WTC11 (cell line): Measurements from ENCODE around the gene GCG. TPM values are rescaled to one million over a fixed set of nuclear protein-coding genes. Genes with fewer than 3 reads are reported as not detected.

Experiments
- ATAC-seq: fragments of 200-7000 bp; cut with Tn5 transposase; 2 replicates; pipeline ENCODE4 v1.10.0; 2021; ENCODE audit warnings: mild to moderate bottlenecking, moderate library complexity
- CTCF ChIA-PET: fragments of 300-600 bp; sonication (Branson Sonifier 250); formaldehyde crosslinking; loops from one replicate; lab custom pipeline; 2021; ENCODE audit warnings: antibody characterized with exemption; lab: Charles Lee
- POLR2A ChIA-PET: fragments of 350-600 bp; sonication (Branson Sonifier 250); formaldehyde crosslinking; loops from one replicate; lab custom pipeline; 2021; ENCODE audit warnings: antibody characterized with exemption; lab: Charles Lee
- DNase-seq: peaks from one replicate; pipeline ENCODE4 v3.0.0; 2021; ENCODE audit warnings: low spot score
- H3K27ac Mint-ChIP-seq: 2 replicates; pipeline ENCODE4 v1.8.0; 2021; ENCODE audit warnings: mixed read lengths
- H3K27me3 Mint-ChIP-seq: 2 replicates; pipeline ENCODE4 v1.8.0; 2021; ENCODE audit warnings: low read depth, mild to moderate bottlenecking, moderate library complexity, mixed read lengths
- H3K36me3 Mint-ChIP-seq: 2 replicates; pipeline ENCODE4 v1.8.0; 2021; ENCODE audit warnings: mixed read lengths
- H3K4me1 Mint-ChIP-seq: 2 replicates; pipeline ENCODE4 v1.8.0; 2022; ENCODE audit warnings: mixed read lengths
- H3K4me3 Mint-ChIP-seq: 2 replicates; pipeline ENCODE4 v1.8.0; 2021; ENCODE audit warnings: mild to moderate bottlenecking, moderate library complexity, mixed read lengths
- H3K9me3 Mint-ChIP-seq: 2 replicates; pipeline ENCODE4 v1.8.0; 2021; ENCODE audit warnings: mixed read lengths
- AFF4 ChIP-seq: sonication (generic); formaldehyde crosslinking; IDR thresholded peaks from 2 replicates; pipeline ENCODE4 v1.8.1; 2023; ENCODE audit warnings: mild to moderate bottlenecking, missing genetic modification reagents, borderline replicate concordance
- ATF3 ChIP-seq: sonication (generic); formaldehyde crosslinking; conservative IDR thresholded peaks from 2 replicates; pipeline ENCODE4 v1.8.1; 2022; ENCODE audit warnings: mild to moderate bottlenecking, missing genetic modification reagents
- CREB1 ChIP-seq: sonication (generic); formaldehyde crosslinking; IDR thresholded peaks from 2 replicates; pipeline ENCODE4 v1.8.0; 2023; ENCODE audit warnings: mild to moderate bottlenecking, missing genetic modification reagents
- CTCF ChIP-seq: fragments of 200-600 bp; IDR thresholded peaks from 2 replicates; pipeline ENCODE4 v1.8.0; 2022; ENCODE audit warnings: antibody characterized with exemption
- EMX1 ChIP-seq: fragments of 250-450 bp; sonication (Bioruptor Pico); IDR thresholded peaks from 2 replicates; pipeline ENCODE4 v1.8.0; 2021; ENCODE audit warnings: mild to moderate bottlenecking
- ETV6 ChIP-seq: sonication (generic); formaldehyde crosslinking; IDR thresholded peaks from 2 replicates; pipeline ENCODE4 v1.8.1; 2022; ENCODE audit warnings: mild to moderate bottlenecking, missing genetic modification reagents
- FOXJ3 ChIP-seq: sonication (generic); formaldehyde crosslinking; IDR thresholded peaks from 2 replicates; pipeline ENCODE4 v1.9.0; 2021; ENCODE audit warnings: missing genetic modification reagents, mild to moderate bottlenecking, borderline replicate concordance
- GABPB1 ChIP-seq: sonication (generic); formaldehyde crosslinking; IDR thresholded peaks from 2 replicates; pipeline ENCODE4 v1.8.1; 2023; ENCODE audit warnings: mild to moderate bottlenecking, missing genetic modification reagents
- HMGXB4 ChIP-seq: sonication (generic); formaldehyde crosslinking; IDR thresholded peaks from 2 replicates; pipeline ENCODE4 v1.8.1; 2023; ENCODE audit warnings: mild to moderate bottlenecking, moderate library complexity, missing genetic modification reagents
- IRF1 ChIP-seq: sonication (generic); formaldehyde crosslinking; IDR thresholded peaks from 2 replicates; pipeline ENCODE4 v1.8.0; 2023; ENCODE audit warnings: missing genetic modification reagents
- IRF2 ChIP-seq: sonication (generic); formaldehyde crosslinking; IDR thresholded peaks from 2 replicates; pipeline ENCODE4 v1.8.0; 2022; ENCODE audit warnings: low read depth, missing genetic modification reagents, borderline replicate concordance
- MYBL2 ChIP-seq: sonication (generic); formaldehyde crosslinking; IDR thresholded peaks from 2 replicates; pipeline ENCODE4 v1.8.1; 2023; ENCODE audit warnings: mild to moderate bottlenecking, moderate library complexity, missing genetic modification reagents
- NFYB ChIP-seq: sonication (generic); formaldehyde crosslinking; conservative IDR thresholded peaks from 2 replicates; pipeline ENCODE4 v1.8.0; 2022; ENCODE audit warnings: low read depth, missing genetic modification reagents
- NR2C2 ChIP-seq: sonication (generic); formaldehyde crosslinking; IDR thresholded peaks from 2 replicates; pipeline ENCODE4 v1.8.0; 2022; ENCODE audit warnings: mild to moderate bottlenecking, missing genetic modification reagents
- NR3C1 ChIP-seq: sonication (generic); formaldehyde crosslinking; conservative IDR thresholded peaks from 2 replicates; pipeline ENCODE4 v1.8.1; 2023; ENCODE audit warnings: low read depth, mild to moderate bottlenecking, missing genetic modification reagents
- OVOL2 ChIP-seq: fragments of 250-450 bp; sonication (Bioruptor Pico); IDR thresholded peaks from 2 replicates; pipeline ENCODE4 v1.9.0; 2021; ENCODE audit warnings: mild to moderate bottlenecking, borderline replicate concordance
- ZNF281 ChIP-seq: sonication (generic); formaldehyde crosslinking; IDR thresholded peaks from 2 replicates; pipeline ENCODE4 v1.8.0; 2023; ENCODE audit warnings: mild to moderate bottlenecking, missing genetic modification reagents
- ZNF396 ChIP-seq: fragments of 250-450 bp; sonication (Bioruptor Pico); IDR thresholded peaks from 2 replicates; pipeline ENCODE4 v1.8.0; 2021; ENCODE audit warnings: mild to moderate bottlenecking, moderate library complexity, borderline replicate concordance
- ZNF416 ChIP-seq: fragments of 250-450 bp; sonication (Bioruptor Pico); IDR thresholded peaks from 2 replicates; pipeline ENCODE4 v1.9.0; 2021; ENCODE audit warnings: mild to moderate bottlenecking, inconsistent platforms
- ZNF423 ChIP-seq: fragments of 250-450 bp; sonication (Bioruptor Pico); IDR thresholded peaks from 2 replicates; pipeline ENCODE4 v2.1.2; 2022; ENCODE audit warnings: mild to moderate bottlenecking, moderate library complexity
- ZSCAN18 ChIP-seq: fragments of 250-450 bp; sonication (Bioruptor Pico); IDR thresholded peaks from 2 replicates; pipeline ENCODE4 v2.1.2; 2022; ENCODE audit warnings: mild to moderate bottlenecking, moderate library complexity
- total RNA-seq: library from RNA; stranded (reverse); gene quantifications from 3 replicates; pipeline ENCODE4 v1.2.3, GENCODE V29; 2021

Gene GCG
- total RNA-seq, 1 experiment from 2014 or later = not detected

GRCh38 chr2:162198239-162198638 is 46.2 kb upstream of the GCG start (continued):
- no peak for TF ChIP-seq AFF4 (CRISPR knock-in tag)
- TF ChIP-seq OVOL2 (CRISPR knock-in tag) = no peak
- TF ChIP-seq MYBL2 (CRISPR knock-in tag) = no peak
- no peak for TF ChIP-seq EMX1 (CRISPR knock-in tag)
- no peak for TF ChIP-seq NR3C1 (CRISPR knock-in tag)
- TF ChIP-seq GABPB1 (CRISPR knock-in tag) = no peak
- no peak for TF ChIP-seq ZNF281 (CRISPR knock-in tag)
- TF ChIP-seq NR2C2 (CRISPR knock-in tag) = no peak
- no peak for TF ChIP-seq IRF2 (CRISPR knock-in tag)

GRCh38 chr2:162197069-162197825 is 45.2 kb upstream of the GCG start:
- ATAC-seq (no peak), DNase-seq (no peak)
- H3K27ac Mint-ChIP-seq = no peak overlapping the region
- POLR2A ChIA-PET = no interaction called here
- H3K4me3 Mint-ChIP-seq = no peak overlapping the region
- CTCF ChIA-PET = interaction anchor here (1.8 to 2.3 kb wide), 2 partner anchors 101 to 104 kb away, joined by 6 to 9 read pairs; no protein-coding TSS in a partner anchor
- no peaks in the 10 kb centered on the region for H3K4me1 Mint-ChIP-seq
- H3K36me3 Mint-ChIP-seq = no peaks in the 10 kb centered on the region
- no peaks in the 10 kb centered on the region for H3K9me3 Mint-ChIP-seq
- H3K27me3 Mint-ChIP-seq = no peaks in the 10 kb centered on the region
- TF ChIP-seq CTCF (no peak), ZSCAN18 (CRISPR knock-in tag) (no peak), ATF3 (CRISPR knock-in tag) (no peak), HMGXB4 (CRISPR knock-in tag) (no peak), NFYB (no peak), IRF1 (CRISPR knock-in tag) (no peak), ETV6 (CRISPR knock-in tag) (no peak), ZNF423 (CRISPR knock-in tag) (no peak), CREB1 (CRISPR knock-in tag) (no peak), ZNF416 (no peak), FOXJ3 (CRISPR knock-in tag) (no peak), ZNF396 (CRISPR knock-in tag) (no peak)
